ENCODE measurements around the gene IGSF22.

The IGSF22 gene

GRCh38 chr11:18748766-18749365 is 22.9 kb upstream of the IGSF22 start:
- no peaks in the 10 kb centered on the region for H3K79me1 ChIP-seq (ENCODE audit: low read depth, low read length)
- no peak overlapping the region for H3K4me3 ChIP-seq (ENCODE audit: low read length in 2 of 2)
- no peaks in the 10 kb centered on the region for H3K9me3 ChIP-seq (replicated peaks in 1 of 2; ENCODE audit: control insufficient read depth in 2 of 2, insufficient read depth in 1 of 2, low read depth in 1 of 2, low read length in 2 of 2)
- no peak for DNase-seq (ENCODE audit: low spot score)
- WGBS, 2 donors (ENCODE audit: extremely low coverage in 2 of 2, insufficient read length in 2 of 2, insufficient replicate concordance in 1 of 2), result no CpG with 5 or more reads among the region's 13 CpGs
- no peak overlapping the region for H2BK120ac ChIP-seq (ENCODE audit: low read depth, low read length)
- peak overlapping the region; percentile 71 for H2AFZ ChIP-seq (ENCODE audit: low read length)
- H2BK12ac ChIP-seq (ENCODE audit: low read length), result no peak overlapping the region
- peaks cover 0 to 9% of the 10 kb centered on the region in 2 donors for H3K4me1 ChIP-seq (ENCODE audit: control insufficient read depth in 2 of 2, insufficient read depth in 1 of 2, low read depth in 1 of 2, low read length in 2 of 2)
- no peak overlapping the region for H3K23ac ChIP-seq (ENCODE audit: low read depth, low read length, poor library complexity)
- H3K36me3 ChIP-seq (replicated peaks in 1 of 2; ENCODE audit: control insufficient read depth in 2 of 2, insufficient read depth in 2 of 2, low read length in 2 of 2), result no peaks in the 10 kb centered on the region
- no peak overlapping the region for H3K18ac ChIP-seq (ENCODE audit: low read length)
- no peak overlapping the region for H2AK5ac ChIP-seq (ENCODE audit: low read depth, low read length)
- no peak overlapping the region for H3K9ac ChIP-seq (ENCODE audit: low read depth, low read length, poor library complexity)
- no peak overlapping the region for H3K4me2 ChIP-seq (ENCODE audit: insufficient read depth, low read length, poor library complexity, severe bottlenecking)
- no peak overlapping the region for H3K14ac ChIP-seq (ENCODE audit: low read length)
- H3K27ac ChIP-seq (replicated peaks; ENCODE audit: low read length), result no peak overlapping the region
- no peak overlapping the region for H2BK15ac ChIP-seq (ENCODE audit: low read length)
- no peak overlapping the region for H3K4ac ChIP-seq (ENCODE audit: low read length)
- no peak overlapping the region for H2BK5ac ChIP-seq (ENCODE audit: low read length)
- H4K91ac ChIP-seq (ENCODE audit: low read depth, low read length, poor library complexity), result no peak overlapping the region
- no peak overlapping the region for H4K8ac ChIP-seq (ENCODE audit: low read depth, low read length)
- H3K27me3 ChIP-seq (ENCODE audit: control insufficient read depth in 3 of 3, insufficient read depth in 3 of 3, low read depth in 1 of 3, low read length in 3 of 3), result peaks cover 0 to 39% (median 0%) of the 10 kb centered on the region in 3 experiments

GRCh38 chr11:18745251-18745650 is 19.3 kb upstream of the IGSF22 start:
- H3K9ac ChIP-seq (ENCODE audit: low read depth, low read length, poor library complexity), result peak overlapping the region; percentile 34
- WGBS, 2 donors (ENCODE audit: extremely low coverage in 2 of 2, insufficient read length in 2 of 2, insufficient replicate concordance in 1 of 2), result no CpG with 5 or more reads among the region's 6 CpGs

GRCh38 chr11:18743900-18744514 is 18.0 kb upstream of the IGSF22 start:
- H2BK15ac ChIP-seq (ENCODE audit: low read length), result no peak overlapping the region

More at GRCh38 chr11:18745251-18745650, 19.3 kb upstream of the IGSF22 start:
- Histone ChIP-seq H2BK120ac (ENCODE audit: low read depth, low read length) (no peak overlapping the region), H3K27ac (replicated peaks; ENCODE audit: low read length) (no peak overlapping the region), H4K8ac (ENCODE audit: low read depth, low read length) (no peak overlapping the region), H3K4me1 (ENCODE audit: control insufficient read depth in 2 of 2, insufficient read depth in 1 of 2, low read depth in 1 of 2, low read length in 2 of 2) (peaks cover 0 to 2% of the 10 kb centered on the region in 2 donors), H2AK5ac (ENCODE audit: low read depth, low read length) (no peak overlapping the region), H3K27me3 (ENCODE audit: control insufficient read depth in 3 of 3, insufficient read depth in 3 of 3, low read depth in 1 of 3, low read length in 3 of 3) (peaks cover 0 to 31% (median 0%) of the 10 kb centered on the region in 3 experiments), H2BK12ac (ENCODE audit: low read length) (no peak overlapping the region), H3K79me1 (ENCODE audit: low read depth, low read length) (no peaks in the 10 kb centered on the region), H4K91ac (ENCODE audit: low read depth, low read length, poor library complexity) (no peak overlapping the region), H3K18ac (ENCODE audit: low read length) (no peak overlapping the region), H3K36me3 (replicated peaks in 1 of 2; ENCODE audit: control insufficient read depth in 2 of 2, insufficient read depth in 2 of 2, low read length in 2 of 2) (no peaks in the 10 kb centered on the region), H2AFZ (ENCODE audit: low read length) (no peak overlapping the region), H3K4ac (ENCODE audit: low read length) (no peak overlapping the region), H3K4me3 (ENCODE audit: low read length in 2 of 2) (no peak overlapping the region), H3K4me2 (ENCODE audit: insufficient read depth, low read length, poor library complexity, severe bottlenecking) (no peak overlapping the region), H3K23ac (ENCODE audit: low read depth, low read length, poor library complexity) (no peak overlapping the region), H2BK15ac (ENCODE audit: low read length) (no peak overlapping the region), H3K9me3 (replicated peaks in 1 of 2; ENCODE audit: control insufficient read depth in 2 of 2, insufficient read depth in 1 of 2, low read depth in 1 of 2, low read length in 2 of 2) (no peaks in the 10 kb centered on the region), H3K14ac (ENCODE audit: low read length) (no peak overlapping the region), H2BK5ac (ENCODE audit: low read length) (no peak overlapping the region)
- no peak for DNase-seq (ENCODE audit: low spot score)

GRCh38 chr11:18743365-18743764 is 17.4 kb upstream of the IGSF22 start:
- Histone ChIP-seq H3K9me3 (replicated peaks in 1 of 2; ENCODE audit: control insufficient read depth in 2 of 2, insufficient read depth in 1 of 2, low read depth in 1 of 2, low read length in 2 of 2) (no peaks in the 10 kb centered on the region), H3K4me2 (ENCODE audit: insufficient read depth, low read length, poor library complexity, severe bottlenecking) (no peak overlapping the region), H3K9ac (ENCODE audit: low read depth, low read length, poor library complexity) (no peak overlapping the region), H3K27me3 (ENCODE audit: control insufficient read depth in 3 of 3, insufficient read depth in 3 of 3, low read depth in 1 of 3, low read length in 3 of 3) (peaks cover 0 to 27% (median 0%) of the 10 kb centered on the region in 3 experiments), H3K4me1 (ENCODE audit: control insufficient read depth in 2 of 2, insufficient read depth in 1 of 2, low read depth in 1 of 2, low read length in 2 of 2) (no peaks in the 10 kb centered on the region), H2AFZ (ENCODE audit: low read length) (no peak overlapping the region), H3K4me3 (ENCODE audit: low read length in 2 of 2) (no peak overlapping the region), H2AK5ac (ENCODE audit: low read depth, low read length) (no peak overlapping the region), H3K18ac (ENCODE audit: low read length) (no peak overlapping the region), H2BK12ac (ENCODE audit: low read length) (no peak overlapping the region), H4K8ac (ENCODE audit: low read depth, low read length) (no peak overlapping the region), H3K14ac (ENCODE audit: low read length) (no peak overlapping the region), H3K4ac (ENCODE audit: low read length) (no peak overlapping the region), H2BK5ac (ENCODE audit: low read length) (no peak overlapping the region), H2BK120ac (ENCODE audit: low read depth, low read length) (no peak overlapping the region), H3K79me1 (ENCODE audit: low read depth, low read length) (no peaks in the 10 kb centered on the region), H2BK15ac (ENCODE audit: low read length) (no peak overlapping the region), H3K23ac (ENCODE audit: low read depth, low read length, poor library complexity) (no peak overlapping the region), H4K91ac (ENCODE audit: low read depth, low read length, poor library complexity) (no peak overlapping the region), H3K27ac (replicated peaks; ENCODE audit: low read length) (no peak overlapping the region), H3K36me3 (replicated peaks in 1 of 2; ENCODE audit: control insufficient read depth in 2 of 2, insufficient read depth in 2 of 2, low read length in 2 of 2) (no peaks in the 10 kb centered on the region)
- no peak for DNase-seq (ENCODE audit: low spot score)
- no CpG with 5 or more reads among the region's 10 CpGs for WGBS, 2 donors (ENCODE audit: extremely low coverage in 2 of 2, insufficient read length in 2 of 2, insufficient replicate concordance in 1 of 2)

More at GRCh38 chr11:18743900-18744514, 18.0 kb upstream of the IGSF22 start:
- no CpG with 5 or more reads among the region's 15 CpGs for WGBS, 2 donors (ENCODE audit: extremely low coverage in 2 of 2, insufficient read length in 2 of 2, insufficient replicate concordance in 1 of 2)
- H3K9ac ChIP-seq (ENCODE audit: low read depth, low read length, poor library complexity), result no peak overlapping the region
- no peak overlapping the region for H3K18ac ChIP-seq (ENCODE audit: low read length)
- H3K4me2 ChIP-seq (ENCODE audit: insufficient read depth, low read length, poor library complexity, severe bottlenecking), result no peak overlapping the region
- no peaks in the 10 kb centered on the region for H3K36me3 ChIP-seq (replicated peaks in 1 of 2; ENCODE audit: control insufficient read depth in 2 of 2, insufficient read depth in 2 of 2, low read length in 2 of 2)
- no peak overlapping the region for H4K8ac ChIP-seq (ENCODE audit: low read depth, low read length)
- peak overlapping the region; percentile 63 for H3K14ac ChIP-seq (ENCODE audit: low read length)
- no peak overlapping the region for H3K4me3 ChIP-seq (ENCODE audit: low read length in 2 of 2)
- H2AFZ ChIP-seq (ENCODE audit: low read length), result no peak overlapping the region
- no peak overlapping the region for H3K27ac ChIP-seq (replicated peaks; ENCODE audit: low read length)
- peaks cover 0 to 27% (median 0%) of the 10 kb centered on the region in 3 experiments for H3K27me3 ChIP-seq (ENCODE audit: control insufficient read depth in 3 of 3, insufficient read depth in 3 of 3, low read depth in 1 of 3, low read length in 3 of 3)
- H3K4ac ChIP-seq (ENCODE audit: low read length), result no peak overlapping the region
- H3K23ac ChIP-seq (ENCODE audit: low read depth, low read length, poor library complexity), result no peak overlapping the region
- H3K79me1 ChIP-seq (ENCODE audit: low read depth, low read length), result no peaks in the 10 kb centered on the region
- no peak overlapping the region for H2BK5ac ChIP-seq (ENCODE audit: low read length)
- H3K9me3 ChIP-seq (replicated peaks in 1 of 2; ENCODE audit: control insufficient read depth in 2 of 2, insufficient read depth in 1 of 2, low read depth in 1 of 2, low read length in 2 of 2), result no peaks in the 10 kb centered on the region
- H3K4me1 ChIP-seq (ENCODE audit: control insufficient read depth in 2 of 2, insufficient read depth in 1 of 2, low read depth in 1 of 2, low read length in 2 of 2), result peaks cover 0 to 2% of the 10 kb centered on the region in 2 donors
- no peak for DNase-seq (ENCODE audit: low spot score)
- no peak overlapping the region for H2AK5ac ChIP-seq (ENCODE audit: low read depth, low read length)
- no peak overlapping the region for H4K91ac ChIP-seq (ENCODE audit: low read depth, low read length, poor library complexity)
- H2BK120ac ChIP-seq (ENCODE audit: low read depth, low read length), result no peak overlapping the region
- no peak overlapping the region for H2BK12ac ChIP-seq (ENCODE audit: low read length)

Data from neuronal stem cell (in vitro differentiated cells).